A673 (cell line): ENCODE measurements around the gene SNAPC2.

Source experiments
- EZH2 ChIP-seq: fragments of 200-600 bp; sonication (generic); IDR thresholded peaks from 2 replicates; pipeline ENCODE4 v1.6.1; 2017; ENCODE audit warnings: borderline replicate concordance, low read depth, mild to moderate bottlenecking, mixed read lengths, antibody characterized with exemption, low read length; ENCODE audit not compliant: poor library complexity, severe bottlenecking
- TF ChIP-seq, protein P1 (sequence below): fragments of 300-800, 200-600 bp; sonication (generic); conservative IDR thresholded peaks from 2 replicates; pipeline ENCODE4 v1.5.1; 2017; ENCODE audit warnings: low read depth, mild to moderate bottlenecking, antibody characterized with exemption, low read length, moderate library complexity, mixed read lengths

DNA sequence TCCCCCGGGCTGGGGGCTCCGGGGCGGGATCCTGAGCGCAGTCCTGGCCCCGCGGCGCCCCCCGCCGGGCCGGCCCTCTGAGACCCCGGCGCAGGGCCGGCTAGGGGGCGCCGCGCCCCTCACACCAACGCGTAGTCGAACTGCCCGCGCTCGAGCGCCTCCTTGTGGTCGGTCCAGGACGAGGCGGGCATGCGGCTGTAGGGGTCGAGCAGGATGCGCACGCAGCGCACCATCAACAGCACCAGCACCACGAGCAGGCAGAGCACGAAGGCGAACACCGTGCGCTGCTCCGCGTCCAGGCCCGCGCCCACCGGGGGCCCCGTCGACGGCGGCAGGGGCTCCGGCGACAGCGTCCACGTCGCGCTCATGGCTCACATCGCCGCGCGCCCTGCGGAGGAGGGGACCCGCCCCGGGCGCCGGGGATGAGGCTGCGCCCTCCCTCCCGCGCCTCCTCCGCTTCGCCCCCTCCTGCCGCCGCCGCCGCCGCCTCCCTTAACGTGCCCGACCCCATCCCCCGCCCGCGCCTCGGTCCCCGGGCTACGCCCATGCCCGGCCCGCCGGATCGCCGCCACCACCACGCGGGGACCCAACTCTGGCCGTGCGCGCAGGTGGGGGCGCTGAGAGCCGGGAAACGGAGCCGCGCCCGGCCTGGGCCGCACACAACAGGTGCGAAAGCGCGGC is 5.2 kb downstream of the SNAPC2 start:
- TF ChIP-seq, protein P1, sequence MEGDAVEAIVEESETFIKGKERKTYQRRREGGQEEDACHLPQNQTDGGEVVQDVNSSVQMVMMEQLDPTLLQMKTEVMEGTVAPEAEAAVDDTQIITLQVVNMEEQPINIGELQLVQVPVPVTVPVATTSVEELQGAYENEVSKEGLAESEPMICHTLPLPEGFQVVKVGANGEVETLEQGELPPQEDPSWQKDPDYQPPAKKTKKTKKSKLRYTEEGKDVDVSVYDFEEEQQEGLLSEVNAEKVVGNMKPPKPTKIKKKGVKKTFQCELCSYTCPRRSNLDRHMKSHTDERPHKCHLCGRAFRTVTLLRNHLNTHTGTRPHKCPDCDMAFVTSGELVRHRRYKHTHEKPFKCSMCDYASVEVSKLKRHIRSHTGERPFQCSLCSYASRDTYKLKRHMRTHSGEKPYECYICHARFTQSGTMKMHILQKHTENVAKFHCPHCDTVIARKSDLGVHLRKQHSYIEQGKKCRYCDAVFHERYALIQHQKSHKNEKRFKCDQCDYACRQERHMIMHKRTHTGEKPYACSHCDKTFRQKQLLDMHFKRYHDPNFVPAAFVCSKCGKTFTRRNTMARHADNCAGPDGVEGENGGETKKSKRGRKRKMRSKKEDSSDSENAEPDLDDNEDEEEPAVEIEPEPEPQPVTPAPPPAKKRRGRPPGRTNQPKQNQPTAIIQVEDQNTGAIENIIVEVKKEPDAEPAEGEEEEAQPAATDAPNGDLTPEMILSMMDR = peak; percentile 88
- TF ChIP-seq EZH2 = no peak
